DOHH2 (cell line): Measurements from ENCODE around the gene NUP160.

Experiments
- EZH2phosphoT487 ChIP-seq: fragments of 200-600 bp; sonication (generic); IDR thresholded peaks from 2 replicates; pipeline ENCODE4 v1.6.1; 2017; ENCODE audit warnings: borderline replicate concordance, mild to moderate bottlenecking, antibody characterized with exemption, low read length, moderate library complexity, mixed read lengths
- TF ChIP-seq, protein P1 (sequence below): fragments of 200-600 bp; sonication (generic); IDR thresholded peaks from one replicate; pipeline ENCODE4 v1.5.1; 2014; ENCODE audit warnings: antibody characterized with exemption, mild to moderate bottlenecking, low read depth, low read length; ENCODE audit not compliant: poor library complexity, severe bottlenecking

DNA sequence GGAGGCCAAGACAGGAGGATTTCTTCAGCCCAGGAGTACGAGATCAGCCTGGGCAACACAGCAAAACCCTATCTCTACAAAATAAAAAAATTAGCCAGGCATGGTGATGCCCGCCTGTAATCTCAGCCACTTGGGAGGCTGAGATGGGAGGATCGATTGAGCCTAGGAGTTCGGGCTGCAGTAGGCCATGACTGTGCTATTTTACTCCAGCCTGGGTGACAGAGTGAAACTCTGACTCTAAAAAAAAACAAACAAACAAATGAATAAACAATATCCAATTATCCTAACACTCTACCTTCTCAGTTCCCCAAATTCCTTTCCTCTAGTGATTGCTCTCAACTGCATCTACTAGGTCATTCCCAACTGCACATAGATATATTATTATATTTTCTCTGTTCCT lies 5.4 kb downstream of the NUP160 start:
- TF ChIP-seq, protein P1, sequence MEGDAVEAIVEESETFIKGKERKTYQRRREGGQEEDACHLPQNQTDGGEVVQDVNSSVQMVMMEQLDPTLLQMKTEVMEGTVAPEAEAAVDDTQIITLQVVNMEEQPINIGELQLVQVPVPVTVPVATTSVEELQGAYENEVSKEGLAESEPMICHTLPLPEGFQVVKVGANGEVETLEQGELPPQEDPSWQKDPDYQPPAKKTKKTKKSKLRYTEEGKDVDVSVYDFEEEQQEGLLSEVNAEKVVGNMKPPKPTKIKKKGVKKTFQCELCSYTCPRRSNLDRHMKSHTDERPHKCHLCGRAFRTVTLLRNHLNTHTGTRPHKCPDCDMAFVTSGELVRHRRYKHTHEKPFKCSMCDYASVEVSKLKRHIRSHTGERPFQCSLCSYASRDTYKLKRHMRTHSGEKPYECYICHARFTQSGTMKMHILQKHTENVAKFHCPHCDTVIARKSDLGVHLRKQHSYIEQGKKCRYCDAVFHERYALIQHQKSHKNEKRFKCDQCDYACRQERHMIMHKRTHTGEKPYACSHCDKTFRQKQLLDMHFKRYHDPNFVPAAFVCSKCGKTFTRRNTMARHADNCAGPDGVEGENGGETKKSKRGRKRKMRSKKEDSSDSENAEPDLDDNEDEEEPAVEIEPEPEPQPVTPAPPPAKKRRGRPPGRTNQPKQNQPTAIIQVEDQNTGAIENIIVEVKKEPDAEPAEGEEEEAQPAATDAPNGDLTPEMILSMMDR: no peak
- TF ChIP-seq EZH2phosphoT487: no peak
